Neural cell (in vitro differentiated cells): ENCODE data around the gene CRACDL. TPM values are rescaled to one million over a fixed set of nuclear protein-coding genes. Genes with fewer than 3 reads are reported as not detected.

ENCODE experiments used
- H2AFZ ChIP-seq: fragments of 200-600, 300-800 bp; sonication (generic), shearing (Covaris generic); 2 replicates; pipeline ENCODE4 v1.6.0; 2014; ENCODE audit warnings: low read depth, mild to moderate bottlenecking, antibody characterized with exemption, low read length, moderate library complexity
- H3F3A ChIP-seq: fragments of 200-600 bp; shearing (Covaris generic); 2 replicates; pipeline ENCODE4 v1.6.1; 2016; ENCODE audit warnings: mild to moderate bottlenecking, moderate library complexity, mixed read lengths, antibody characterized with exemption, low read length; ENCODE audit not compliant: insufficient read depth, poor library complexity, severe bottlenecking
- H3K27ac ChIP-seq: fragments of 200-600, 300-800 bp; sonication (generic), shearing (Covaris generic); 2 replicates; pipeline ENCODE4 v1.5.1; 2014; ENCODE audit warnings: mild to moderate bottlenecking, low read length, moderate library complexity
- H3K27me3 ChIP-seq: fragments of 300-800, 200-600 bp; sonication (generic), shearing (Covaris generic); 2 replicates; pipeline ENCODE4 v1.6.0; 2014; ENCODE audit warnings: mild to moderate bottlenecking, low read depth, low read length, moderate library complexity; ENCODE audit not compliant: insufficient read depth
- H3K36me3 ChIP-seq: fragments of 300-800, 200-600 bp; sonication (generic), shearing (Covaris generic); 2 replicates; pipeline ENCODE4 v1.5.1; 2014; ENCODE audit warnings: mild to moderate bottlenecking, antibody characterized with exemption, low read length, moderate library complexity; ENCODE audit not compliant: insufficient read depth
- H3K4me2 ChIP-seq: fragments of 300-800, 200-600 bp; sonication (generic), shearing (Covaris generic); 2 replicates; pipeline ENCODE4 v1.6.0; 2014; ENCODE audit warnings: mild to moderate bottlenecking, low read length
- H3K4me3 ChIP-seq: fragments of 300-800, 200-600 bp; sonication (generic), shearing (Covaris generic); 2 replicates; pipeline ENCODE4 v1.5.1; 2014; ENCODE audit warnings: mild to moderate bottlenecking, low read length, moderate library complexity
- H3K79me2 ChIP-seq: fragments of 200-600 bp; shearing (Covaris generic); replicated peaks from 2 replicates; pipeline ENCODE4 v1.6.0; 2014; ENCODE audit warnings: mild to moderate bottlenecking, low read length, moderate library complexity; ENCODE audit not compliant: insufficient read depth
- H3K9ac ChIP-seq: fragments of 300-800, 200-600 bp; sonication (generic), shearing (Covaris generic); 2 replicates; pipeline ENCODE4 v1.6.1; 2016; ENCODE audit warnings: mild to moderate bottlenecking, low read length, mixed read lengths
- H3K9me2 ChIP-seq: fragments of 200-600 bp; shearing (Covaris generic); 2 replicates; pipeline ENCODE4 v1.6.1; 2016; ENCODE audit warnings: mild to moderate bottlenecking, low read length, mixed read lengths; ENCODE audit not compliant: insufficient read depth
- H3K9me3 ChIP-seq: fragments of 200-600, 300-800 bp; sonication (generic), shearing (Covaris generic); 2 replicates; pipeline ENCODE4 v1.6.1; 2016; ENCODE audit warnings: mild to moderate bottlenecking, mixed run types, low read length, moderate library complexity, mixed read lengths
- H4K20me1 ChIP-seq: fragments of 200-600 bp; shearing (Covaris generic); 2 replicates; pipeline ENCODE4 v1.6.1; 2016; ENCODE audit warnings: mild to moderate bottlenecking, mixed run types; ENCODE audit not compliant: insufficient read depth
- EP300 ChIP-seq: fragments of 450-650 bp; conservative IDR thresholded peaks from 2 replicates; pipeline ENCODE4 v1.6.1; 2014; ENCODE audit warnings: antibody characterized with exemption, mild to moderate bottlenecking, moderate library complexity; ENCODE audit not compliant: poor library complexity, severe bottlenecking
- EZH2 ChIP-seq: fragments of 200-600, 300-800 bp; shearing (Covaris generic), sonication (generic); IDR thresholded peaks from 2 replicates; pipeline ENCODE4 v1.6.1; 2014; ENCODE audit warnings: antibody characterized with exemption, low read length, borderline replicate concordance, mild to moderate bottlenecking; ENCODE audit not compliant: insufficient read depth, poor library complexity, severe bottlenecking
- MXI1 ChIP-seq: fragments of 450-650 bp; conservative IDR thresholded peaks from 2 replicates; pipeline ENCODE4 v1.6.1; 2014; ENCODE audit warnings: antibody characterized with exemption, mild to moderate bottlenecking; ENCODE audit not compliant: poor library complexity, severe bottlenecking
- POLR2AphosphoS5 ChIP-seq: IDR thresholded peaks from 2 replicates; pipeline ENCODE4 v1.6.1; 2012
- RAD21 ChIP-seq: fragments of 450-650 bp; conservative IDR thresholded peaks from 2 replicates; pipeline ENCODE4 v1.6.1; 2014; ENCODE audit warnings: antibody characterized with exemption, mild to moderate bottlenecking, moderate library complexity
- REST ChIP-seq: IDR thresholded peaks from 2 replicates; pipeline ENCODE4 v1.6.1; 2012; ENCODE audit warnings: borderline replicate concordance
- SMC3 ChIP-seq: fragments of 450-650 bp; conservative IDR thresholded peaks from 2 replicates; pipeline ENCODE4 v1.6.1; 2014; ENCODE audit warnings: antibody characterized with exemption, mild to moderate bottlenecking, moderate library complexity; ENCODE audit not compliant: poor library complexity
- TAF1 ChIP-seq: IDR thresholded peaks from 2 replicates; pipeline ENCODE4 v1.6.1; 2012; ENCODE audit warnings: low read depth
- polyA plus RNA-seq: library from polyadenylated mRNA; depleted of rRNA; stranded (reverse); fragments of >200 nt; gene quantifications from 2 replicates; pipeline ENCODE4 v1.2.3, GENCODE V29; 2014
- TF ChIP-seq, protein P1 (sequence below): fragments of 450-650 bp; IDR thresholded peaks from 2 replicates; pipeline ENCODE4 v1.5.1; 2014; ENCODE audit warnings: antibody characterized with exemption, mild to moderate bottlenecking, moderate library complexity; ENCODE audit not compliant: poor library complexity, severe bottlenecking

CRACDL gene
- polyA plus RNA-seq, 1 donor from 2014 or later = 0.85 TPM

- Histone ChIP-seq H4K20me1 (no peaks in the 10 kb centered on the region), H3K79me2 (no peaks in the 10 kb centered on the region), H2AFZ (no peak overlapping the region), H3F3A (no peaks in the 10 kb centered on the region), H3K4me2 (no peak overlapping the region), H3K36me3 (no peaks in the 10 kb centered on the region), H3K27me3 (no peaks in the 10 kb centered on the region), H3K27ac (no peak overlapping the region), H3K9me3 (no peaks in the 10 kb centered on the region), H3K4me3 (no peak overlapping the region), H3K9ac (no peak overlapping the region), H3K9me2 (no peaks in the 10 kb centered on the region)
- TF ChIP-seq SMC3 (no peak), MXI1 (no peak), RAD21 (no peak), EZH2 (no peak), REST (no peak), EP300 (no peak), TAF1 (no peak), POLR2AphosphoS5 (no peak)
- TF ChIP-seq, protein P1, sequence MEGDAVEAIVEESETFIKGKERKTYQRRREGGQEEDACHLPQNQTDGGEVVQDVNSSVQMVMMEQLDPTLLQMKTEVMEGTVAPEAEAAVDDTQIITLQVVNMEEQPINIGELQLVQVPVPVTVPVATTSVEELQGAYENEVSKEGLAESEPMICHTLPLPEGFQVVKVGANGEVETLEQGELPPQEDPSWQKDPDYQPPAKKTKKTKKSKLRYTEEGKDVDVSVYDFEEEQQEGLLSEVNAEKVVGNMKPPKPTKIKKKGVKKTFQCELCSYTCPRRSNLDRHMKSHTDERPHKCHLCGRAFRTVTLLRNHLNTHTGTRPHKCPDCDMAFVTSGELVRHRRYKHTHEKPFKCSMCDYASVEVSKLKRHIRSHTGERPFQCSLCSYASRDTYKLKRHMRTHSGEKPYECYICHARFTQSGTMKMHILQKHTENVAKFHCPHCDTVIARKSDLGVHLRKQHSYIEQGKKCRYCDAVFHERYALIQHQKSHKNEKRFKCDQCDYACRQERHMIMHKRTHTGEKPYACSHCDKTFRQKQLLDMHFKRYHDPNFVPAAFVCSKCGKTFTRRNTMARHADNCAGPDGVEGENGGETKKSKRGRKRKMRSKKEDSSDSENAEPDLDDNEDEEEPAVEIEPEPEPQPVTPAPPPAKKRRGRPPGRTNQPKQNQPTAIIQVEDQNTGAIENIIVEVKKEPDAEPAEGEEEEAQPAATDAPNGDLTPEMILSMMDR = no peak
Observed at GRCh38 chr2:98772536-98772935, 163.5 kb downstream of the CRACDL start.

- Histone ChIP-seq H3K9me2 (no peaks in the 10 kb centered on the region), H3K4me3 (no peak overlapping the region), H3K9ac (no peak overlapping the region), H3K4me2 (no peak overlapping the region), H3F3A (no peaks in the 10 kb centered on the region), H4K20me1 (no peaks in the 10 kb centered on the region), H3K9me3 (no peaks in the 10 kb centered on the region), H3K27ac (no peak overlapping the region), H2AFZ (no peak overlapping the region), H3K79me2 (no peaks in the 10 kb centered on the region), H3K36me3 (no peaks in the 10 kb centered on the region), H3K27me3 (no peaks in the 10 kb centered on the region)
- TF ChIP-seq MXI1 = no peak
- no peak for TF ChIP-seq RAD21
- no peak for TF ChIP-seq EZH2
- TF ChIP-seq POLR2AphosphoS5 = peak; percentile 15
- peak; percentile 16 for TF ChIP-seq REST
- no peak for TF ChIP-seq TAF1
- TF ChIP-seq SMC3 = no peak
- no peak for TF ChIP-seq EP300
- TF ChIP-seq, protein P1 = no peak
Observed at GRCh38 chr2:98771721-98772524, 164.1 kb downstream of the CRACDL start.
